Cardiac fibroblast (primary cell): Measurements from ENCODE around the gene PTAFR.

Experiments used
- DNase-seq, 2 donors: peaks; one replicate each; pipeline versions ENCODE4 v3.0.0 to v3.0.0-alpha.2; 2010; ENCODE audit warnings: low read depth in 2 of 2
- H3K4me3 ChIP-seq, 2 donors: replicated peaks in 1 of 2; 1 replicate in 1 of 2; 2 replicates in 1 of 2; pipeline ENCODE4 v1.5.1; 2011; ENCODE audit warnings: low read depth in 2 of 2, low read length in 2 of 2, mild to moderate bottlenecking in 2 of 2, moderate library complexity in 1 of 2
- CTCF ChIP-seq: IDR thresholded peaks from one replicate; pipeline ENCODE4 v1.5.1; 2011; ENCODE audit warnings: low read depth, mild to moderate bottlenecking, low read length, inconsistent platforms

PTAFR gene

DNA sequence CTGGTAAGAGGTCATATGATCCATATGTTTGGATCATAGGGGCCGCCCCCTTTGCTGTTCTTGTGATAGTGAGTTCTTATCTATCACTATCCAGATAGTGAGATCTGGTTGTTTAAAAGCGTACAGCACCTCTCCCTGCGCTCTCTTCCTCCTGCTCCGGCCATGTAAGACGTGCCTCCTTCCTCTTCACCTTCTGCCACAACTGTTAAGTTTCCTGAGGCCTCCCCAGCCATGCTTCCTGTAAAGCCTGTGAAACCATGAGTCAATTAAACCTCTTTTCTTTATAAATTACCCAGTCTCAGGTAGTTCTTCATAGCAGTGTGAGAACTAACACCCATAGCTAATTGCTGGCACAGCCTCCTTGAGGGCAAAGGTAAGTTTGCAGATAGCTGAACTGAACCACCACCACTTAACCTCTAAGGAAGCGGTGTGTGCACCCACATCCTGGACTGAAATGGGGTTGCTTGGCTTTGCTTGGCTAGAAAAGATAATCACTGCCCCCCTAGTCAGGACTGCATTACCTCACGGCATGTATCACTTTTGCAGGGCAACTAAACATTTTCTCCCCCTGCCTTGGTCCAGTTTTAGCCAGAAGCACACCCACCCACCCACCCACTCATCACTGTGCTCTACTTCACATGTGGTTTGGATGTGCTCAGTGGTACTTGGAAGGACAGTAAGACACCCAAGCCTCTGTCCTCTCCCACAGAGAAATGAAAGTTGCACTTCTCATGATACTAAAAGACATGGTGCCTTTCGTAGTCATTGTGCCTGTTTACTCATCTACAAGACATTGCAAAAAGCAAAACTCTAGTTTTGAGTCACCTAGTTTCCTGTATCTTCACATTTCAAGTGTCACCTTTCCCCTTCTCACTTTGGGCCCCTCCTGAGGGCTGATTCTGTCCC lies 23.1 kb upstream of the PTAFR start:
- DNase-seq: no peak
- no peak for TF ChIP-seq CTCF
- H3K4me3 ChIP-seq: no peak overlapping the region

GRCh38 chr1:28197682-28198415 lies 21.4 kb upstream of the PTAFR start:
- DNase-seq: no peak

GRCh38 chr1:28196330-28196729 lies 19.8 kb upstream of the PTAFR start:
- no peak for TF ChIP-seq CTCF
- DNase-seq: no peak
- no peak overlapping the region for H3K4me3 ChIP-seq

More at GRCh38 chr1:28197682-28198415, 21.4 kb upstream of the PTAFR start:
- no peak overlapping the region for H3K4me3 ChIP-seq
- TF ChIP-seq CTCF: no peak

DNA sequence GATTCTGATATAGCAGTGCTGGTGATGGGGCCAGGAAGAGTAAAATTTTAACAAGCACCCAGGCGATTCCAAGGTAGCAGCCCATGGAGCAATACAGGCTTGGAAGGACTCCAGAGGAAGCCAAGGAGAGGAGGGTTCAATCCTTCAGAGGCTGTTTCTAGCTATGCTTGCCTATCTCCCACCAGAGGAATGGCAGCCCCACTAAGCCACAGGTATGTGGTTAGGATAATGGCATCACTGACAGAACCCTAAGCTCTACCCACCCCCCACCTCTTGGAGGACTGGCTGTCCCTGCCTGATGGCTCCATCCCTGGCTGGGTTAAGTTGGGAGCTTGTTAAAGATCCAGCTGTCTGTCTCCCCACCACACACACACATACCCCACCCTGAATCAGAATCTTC lies 19.3 kb upstream of the PTAFR start:
- H3K4me3 ChIP-seq: no peak overlapping the region
- no peak for DNase-seq
- TF ChIP-seq CTCF: no peak

GRCh38 chr1:28194326-28195035 lies 18.0 kb upstream of the PTAFR start:
- TF ChIP-seq CTCF: no peak
- DNase-seq: no peak
- H3K4me3 ChIP-seq: no peak overlapping the region

- no peak for DNase-seq
- no peak overlapping the region for H3K4me3 ChIP-seq
Observed at GRCh38 chr1:28193701-28194161, 17.2 kb upstream of the PTAFR start.

More at GRCh38 chr1:28193701-28194161, 17.2 kb upstream of the PTAFR start:
- no peak for TF ChIP-seq CTCF
